HepG2 (cell line): Measurements from ENCODE around the gene TLN1. TPM values are rescaled to one million over a fixed set of nuclear protein-coding genes. Genes with fewer than 3 reads are reported as not detected.
A peak's percentile ranks its signal among the peaks of the same experiment; 100 is the strongest.

Source experiments
- ATAC-seq: fragments of 200-7000 bp; cut with Tn5 transposase; 3 replicates; pipeline ENCODE4 v1.9.1; 2020; ENCODE audit warnings: mild to moderate bottlenecking, moderate library complexity
- BruUV-seq: library from RNA; stranded (reverse); fragments of 400-500 nt; replicated peaks from 2 replicates; lab custom pipeline; 2021; lab: Mats Ljungman, UMichigan
- CTCF ChIA-PET: fragments of 300-600 bp; formaldehyde crosslinking; extraction: SDS; loops from one replicate; lab custom pipeline; 2021; ENCODE audit warnings: low total read pairs, inconsistent platforms, low intra/inter-chr PET ratio; lab: Yijun Ruan, JAX
- POLR2A ChIA-PET: fragments of 350-600 bp; sonication (Branson Sonifier 250); formaldehyde crosslinking; loops from one replicate; lab custom pipeline; 2020; ENCODE audit warnings: antibody characterized with exemption, inconsistent platforms; lab: Yijun Ruan, JAX
- DNase-seq: peaks from one replicate; pipeline ENCODE4 v3.0.0-alpha.2; 2015; ENCODE audit warnings: low spot score
- FAIRE-seq: peaks from 3 replicates; lab custom pipeline; 2011; peaks lifted over from hg19 to GRCh38; lab: Jason Lieb, UNC
- H2AFZ ChIP-seq: one replicate; pipeline ENCODE4 v1.6.1; 2011; ENCODE audit warnings: low read length, inconsistent platforms
- H3K27ac ChIP-seq: fragments of 300-600 bp; 3 replicates; pipeline ENCODE4 v1.8.0; 2011; ENCODE audit warnings: mixed run types, mild to moderate bottlenecking, mixed read lengths, low read length, inconsistent platforms; ENCODE audit not compliant: insufficient read depth; ENCODE audit errors: extremely low read length
- H3K27me3 ChIP-seq, 2 experiments: fragments of 200-600 bp in 1 of 2; 2 replicates in 1 of 2; 3 replicates in 1 of 2; pipeline versions ENCODE4 v1.6.0 to v1.8.0; 2011; ENCODE audit warnings: low read length in 2 of 2, mild to moderate bottlenecking in 2 of 2, moderate library complexity in 2 of 2, inconsistent platforms in 1 of 2; ENCODE audit not compliant: insufficient read depth in 2 of 2, control insufficient read depth in 1 of 2
- H3K36me3 ChIP-seq, 2 experiments: fragments of 200-600 bp in 1 of 2; replicated peaks in 1 of 2; 2 replicates in 1 of 2; 3 replicates in 1 of 2; pipeline versions ENCODE4 v1.5.1 to v1.8.0; 2011; ENCODE audit warnings: low read length in 2 of 2, inconsistent platforms in 1 of 2; ENCODE audit not compliant: insufficient read depth in 2 of 2, control insufficient read depth in 1 of 2
- H3K4me1 ChIP-seq: 2 replicates; pipeline ENCODE4 v1.5.1; 2012; ENCODE audit warnings: low read length, inconsistent platforms; ENCODE audit not compliant: insufficient read depth
- H3K4me2 ChIP-seq: 2 replicates; pipeline ENCODE4 v1.6.0; 2011; ENCODE audit warnings: low read depth, low read length, inconsistent platforms
- H3K4me3 ChIP-seq, 3 experiments: fragments of 200-600 bp in 1 of 3; sonication (generic), shearing (Covaris generic) in 1 of 3; replicated peaks in 1 of 3; 2 replicates each; pipeline ENCODE4 v1.5.1; 2011 to 2016; ENCODE audit warnings: low read length in 3 of 3, inconsistent platforms in 2 of 3, low read depth in 2 of 3, mild to moderate bottlenecking in 2 of 3, control low read depth in 1 of 3, mixed read lengths in 1 of 3; ENCODE audit not compliant: insufficient read depth in 1 of 3
- H3K79me2 ChIP-seq: one replicate; pipeline ENCODE4 v1.6.1; 2011; ENCODE audit warnings: low read length, inconsistent platforms; ENCODE audit not compliant: insufficient read depth
- H3K9ac ChIP-seq: 2 replicates; pipeline ENCODE4 v1.6.0; 2011; ENCODE audit warnings: mild to moderate bottlenecking, low read depth, low read length, inconsistent platforms; ENCODE audit not compliant: insufficient read depth
- H3K9me3 ChIP-seq: 2 replicates; pipeline ENCODE4 v1.5.1; 2012; ENCODE audit warnings: mild to moderate bottlenecking, low read length
- H4K20me1 ChIP-seq: 2 replicates; pipeline ENCODE4 v1.6.0; 2011; ENCODE audit warnings: inconsistent platforms, mild to moderate bottlenecking, low read length, moderate library complexity; ENCODE audit not compliant: insufficient read depth
- HDAC1 ChIP-seq: sonication (generic); formaldehyde crosslinking; IDR thresholded peaks from 2 replicates; pipeline ENCODE4 v1.5.1; 2020; ENCODE audit warnings: mild to moderate bottlenecking, missing genetic modification reagents
- KLF11 ChIP-seq: IDR thresholded peaks from 2 replicates; pipeline ENCODE4 v1.6.1; 2016; ENCODE audit warnings: missing compliant biosample characterization
- MED1 ChIP-seq: sonication (generic); formaldehyde crosslinking; IDR thresholded peaks from 2 replicates; pipeline ENCODE4 v1.4.0; 2020; ENCODE audit warnings: missing genetic modification reagents
- RBM22 ChIP-seq: fragments of 200-400 bp; formaldehyde crosslinking; optimal IDR thresholded peaks from 2 replicates; pipeline ENCODE3; 2017; ENCODE audit warnings: mild to moderate bottlenecking, low read length, moderate library complexity
- SMAD3 ChIP-seq: sonication (generic); formaldehyde crosslinking; IDR thresholded peaks from 2 replicates; pipeline ENCODE4 v1.4.0; 2020; ENCODE audit warnings: missing genetic modification reagents
- TCF7 ChIP-seq: sonication (generic); IDR thresholded peaks from 2 replicates; pipeline ENCODE4 v1.6.1; 2016; ENCODE audit warnings: antibody characterized with exemption, low read depth
- ZBTB7A ChIP-seq: sonication (generic); formaldehyde crosslinking; IDR thresholded peaks from 2 replicates; pipeline ENCODE4 v1.8.0; 2022; ENCODE audit warnings: mild to moderate bottlenecking, missing genetic modification reagents
- ZIK1 ChIP-seq: sonication (generic); formaldehyde crosslinking; IDR thresholded peaks from 2 replicates; pipeline ENCODE4 v1.5.0; 2020; ENCODE audit warnings: mild to moderate bottlenecking, low read depth, missing genetic modification reagents, borderline replicate concordance
- ZNF253 ChIP-seq: sonication (generic); formaldehyde crosslinking; IDR thresholded peaks from 2 replicates; pipeline ENCODE4 v1.8.0; 2022; ENCODE audit warnings: mild to moderate bottlenecking, missing genetic modification reagents, borderline replicate concordance
- ZNF605 ChIP-seq: sonication (generic); formaldehyde crosslinking; IDR thresholded peaks from 2 replicates; pipeline ENCODE4 v1.8.0; 2022; ENCODE audit warnings: mild to moderate bottlenecking, missing genetic modification reagents
- ZNF773 ChIP-seq: sonication (generic); formaldehyde crosslinking; IDR thresholded peaks from 2 replicates; pipeline ENCODE4 v1.4.0; 2020; ENCODE audit warnings: missing genetic modification reagents, borderline replicate concordance
- ZSCAN21 ChIP-seq: sonication (generic); formaldehyde crosslinking; IDR thresholded peaks from 2 replicates; pipeline ENCODE4 v1.8.0; 2022; ENCODE audit warnings: mild to moderate bottlenecking, missing genetic modification reagents, moderate library complexity, borderline replicate concordance
- WGBS: methylation state at CpG from one replicate; pipeline ENCODE4 v1.1.6; 2017; ENCODE audit warnings: low lambda C conversion rate; 5-methylcytosine and 5-hydroxymethylcytosine counted together
- in situ Hi-C: cut with HindIII; loops from 2 replicates; pipeline ENCODE4 v1.10.0; 2017; ENCODE audit warnings: low pct_unique_long_range_greater_than_20kb; ENCODE audit not compliant: extremely low pct_ligation_motif_present
- intact Hi-C: fragments of 100-400 bp; cut with micrococcal nuclease; formaldehyde crosslinking; loops from one replicate; pipeline ENCODE4 v1.10.0; 2022; ENCODE audit not compliant: unreplicated experiment
- polyA plus RNA-seq, 8 experiments: library from polyadenylated mRNA; depleted of rRNA in 3 of 8; stranded (reverse) in 7 of 8; unstranded in 1 of 8; fragments of >200 nt; fragmentation: Illumina TruSeq in 4 of 8; extraction: Trizol in 4 of 8; gene quantifications; 2 replicates each; pipeline versions ENCODE4 v1.2.1 to v1.2.3, GENCODE V29; 2011 to 2016; ENCODE audit warnings: low read depth in 4 of 8, missing spikeins in 1 of 8, mixed read lengths in 1 of 8; ENCODE audit not compliant: insufficient read depth in 1 of 8
- total RNA-seq, 5 experiments: library from RNA; depleted of rRNA; stranded (reverse); fragments of >200 nt; fragmentation: Illumina TruSeq; extraction: Trizol; gene quantifications; 2 replicates each; pipeline ENCODE4 v1.2.3, GENCODE V29; 2016; ENCODE audit warnings: low read depth in 1 of 5
- TF ChIP-seq, protein P1 (sequence below): sonication (generic); formaldehyde crosslinking; IDR thresholded peaks from 2 replicates; pipeline ENCODE4 v1.4.0; 2020; ENCODE audit warnings: mild to moderate bottlenecking, missing genetic modification reagents

Gene TLN1
- total and polyA plus RNA-seq, 2 of the 13 experiments (the other 11 are each of a cell fraction or from before 2014, with no cell fraction given), result 35.2 to 51.8 TPM

DNA sequence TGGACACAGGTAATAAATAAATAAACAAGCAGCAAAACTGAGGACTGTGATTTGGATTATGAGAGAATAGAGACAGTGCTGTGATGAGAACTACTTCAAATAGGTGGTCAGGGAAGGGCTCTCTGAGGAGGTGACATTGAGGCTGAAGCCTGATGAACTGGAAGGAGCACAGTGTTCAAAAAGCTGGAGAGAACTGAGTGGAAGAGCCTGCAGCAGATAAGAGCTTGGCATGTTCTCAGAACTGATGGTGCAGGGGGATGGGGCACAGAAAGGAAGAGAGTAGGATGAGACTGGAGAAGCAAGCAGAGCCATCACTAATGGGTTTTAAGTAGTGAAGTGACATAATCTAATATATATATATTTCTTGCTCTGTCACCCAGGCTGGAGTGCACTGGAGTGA, 31.1 kb downstream of the TLN1 start:
- ChIA-PET CTCF (no interaction called here), POLR2A (no interaction called here)
- Histone ChIP-seq H3K27me3 (no peaks in the 10 kb centered on the region), H2AFZ (no peak overlapping the region), H3K36me3 (peaks cover 54 to 90% of the 10 kb centered on the region in 2 experiments), H3K4me2 (no peak overlapping the region), H3K79me2 (no peaks in the 10 kb centered on the region), H3K4me3 (no peak overlapping the region), H4K20me1 (no peaks in the 10 kb centered on the region), H3K9ac (no peak overlapping the region), H3K27ac (no peak overlapping the region), H3K4me1 (peaks cover 5% of the 10 kb centered on the region), H3K9me3 (no peaks in the 10 kb centered on the region)
- TF ChIP-seq RBM22 (peak; percentile 17), ZNF605 (CRISPR knock-in tag) (no peak)
- in situ Hi-C loops, result no loop called here
- ATAC-seq (no peak), DNase-seq (no peak), FAIRE-seq (no peak)
- no TSS peak for BruUV-seq
- intact Hi-C loops, result no loop called here

- CTCF ChIA-PET, result no interaction called here
- Histone ChIP-seq H3K4me3 (no peak overlapping the region), H3K36me3 (peaks cover 46 to 81% of the 10 kb centered on the region in 2 experiments), H3K4me1 (peaks cover 14% of the 10 kb centered on the region), H4K20me1 (no peaks in the 10 kb centered on the region), H3K9me3 (no peaks in the 10 kb centered on the region), H3K9ac (no peak overlapping the region), H3K4me2 (no peak overlapping the region), H3K27ac (no peak overlapping the region), H2AFZ (no peak overlapping the region), H3K79me2 (no peaks in the 10 kb centered on the region)
- POLR2A ChIA-PET, result no interaction called here
- BruUV-seq, result no TSS peak
- 97% methylated on average over 8 of the region's 11 CpGs for WGBS
- in situ Hi-C loops (no loop called here), intact Hi-C loops (no loop called here)
- FAIRE-seq (no peak), DNase-seq (no peak)
- no peak for TF ChIP-seq ZNF253 (CRISPR knock-in tag)
- no peak for TF ChIP-seq MED1 (CRISPR knock-in tag)
- no peak for TF ChIP-seq TCF7
- no peak for TF ChIP-seq ZSCAN21 (CRISPR knock-in tag)
- TF ChIP-seq, protein P1, sequence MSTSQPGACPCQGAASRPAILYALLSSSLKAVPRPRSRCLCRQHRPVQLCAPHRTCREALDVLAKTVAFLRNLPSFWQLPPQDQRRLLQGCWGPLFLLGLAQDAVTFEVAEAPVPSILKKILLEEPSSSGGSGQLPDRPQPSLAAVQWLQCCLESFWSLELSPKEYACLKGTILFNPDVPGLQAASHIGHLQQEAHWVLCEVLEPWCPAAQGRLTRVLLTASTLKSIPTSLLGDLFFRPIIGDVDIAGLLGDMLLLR, result no peak
- TF ChIP-seq KLF11 (CRISPR knock-in tag), result no peak
- TF ChIP-seq ZNF773 (CRISPR knock-in tag), result no peak
- TF ChIP-seq ZIK1 (CRISPR knock-in tag), result no peak
- no peak for TF ChIP-seq ZBTB7A (CRISPR knock-in tag)
- no peak for TF ChIP-seq HDAC1
- no peak for TF ChIP-seq SMAD3 (CRISPR knock-in tag)
- TF ChIP-seq, all 625 proteins: peak for 0
- no peak for ATAC-seq
- H3K27me3 ChIP-seq, result no peaks in the 10 kb centered on the region
Observed at GRCh38 chr9:35700031-35700430, 32.0 kb downstream of the TLN1 start.
